Gastrocnemius medialis (tissue), 4 donors: ENCODE results near the gene MEGF8. TPM values are rescaled to one million over a fixed set of nuclear protein-coding genes. Genes with fewer than 3 reads are reported as not detected.
A peak's percentile ranks its signal among the peaks of the same experiment; 100 is the strongest.

Experiments
- ATAC-seq, 2 donors: fragments of 150-250 bp; one replicate each; pipeline ENCODE4 v1.9.1; 2016
- DNase-seq, 2 donors: peaks; one replicate each; pipeline ENCODE4 v3.0.0-alpha.2; 2019
- H3K27ac ChIP-seq, 4 donors: fragments of 200-600 bp; sonication (generic); 1 replicate in 1 of 4; 2 replicates in 3 of 4; pipeline ENCODE4 v1.5.1; 2016 to 2018; ENCODE audit warnings: mild to moderate bottlenecking in 2 of 4, moderate library complexity in 1 of 4
- H3K27me3 ChIP-seq, 3 donors: fragments of 200-600 bp; sonication (generic) in 2 of 3; 1 replicate in 1 of 3; 2 replicates in 2 of 3; pipeline versions ENCODE4 v1.5.1 to v1.6.0; 2016 to 2019; ENCODE audit warnings: mild to moderate bottlenecking in 1 of 3, moderate library complexity in 1 of 3
- H3K36me3 ChIP-seq, 2 donors: fragments of 200-600 bp; sonication (generic) in 1 of 2; one replicate each; pipeline ENCODE4 v1.5.1; 2017 to 2018
- H3K4me1 ChIP-seq, 2 donors: fragments of 200-600 bp; sonication (generic) in 1 of 2; one replicate each; pipeline ENCODE4 v1.5.1; 2016 to 2017; ENCODE audit warnings: mild to moderate bottlenecking in 2 of 2
- H3K4me3 ChIP-seq, 4 donors: fragments of 200-600 bp; sonication (generic) in 3 of 4; 1 replicate in 1 of 4; 2 replicates in 3 of 4; pipeline ENCODE4 v1.5.1; 2016 to 2019; ENCODE audit warnings: mild to moderate bottlenecking in 2 of 4
- H3K9me3 ChIP-seq, 3 donors: fragments of 200-600 bp; sonication (generic) in 2 of 3; 1 replicate in 1 of 3; 2 replicates in 2 of 3; pipeline ENCODE4 v1.5.1; 2016 to 2019
- CTCF ChIP-seq, 5 experiments: fragments of 450-650 bp in 3 of 5; fragments of 200-600 bp in 2 of 5; sonication (generic) in 2 of 5; IDR thresholded peaks in 4 of 5; conservative IDR thresholded peaks in 1 of 5; 1 replicate in 4 of 5; 2 replicates in 1 of 5; pipeline ENCODE4 v1.5.1; 2016 to 2019; ENCODE audit warnings: antibody characterized with exemption in 5 of 5, mild to moderate bottlenecking in 3 of 5, moderate library complexity in 3 of 5
- POLR2A ChIP-seq, 2 donors: fragments of 450-650 bp; IDR thresholded peaks; one replicate each; pipeline ENCODE4 v1.6.1; 2017; ENCODE audit warnings: antibody characterized with exemption in 2 of 2, mild to moderate bottlenecking in 2 of 2, moderate library complexity in 2 of 2
- in situ Hi-C, 4 donors: fragments of 200-750 bp; cut with MboI; loops; one replicate each; pipeline versions ENCODE4 v1.15.0 to v1.8.0; 2017; ENCODE audit warnings: low sequenced_read_pairs in 4 of 4
- intact Hi-C: fragments of 100-400 bp; cut with DNase I; formaldehyde crosslinking; loops from one replicate; pipeline ENCODE4 v1.15.1; 2023; ENCODE audit warnings: low total_unique reads
- total RNA-seq, 4 donors: library from RNA; depleted of rRNA; stranded (reverse); fragments of >200 nt; gene quantifications; one replicate each; pipeline versions ENCODE4 v1.1.0 to v1.2.3, GENCODE V29; 2016

Gene MEGF8
- total RNA-seq, 4 donors from 2014 or later = 7.3 to 12.3 (median 10.3) TPM

- no peak for TF ChIP-seq CTCF (IDR thresholded peaks at IDR 0.05 in 4 of 5, conservative IDR thresholded peaks at IDR 0.05 in 1 of 5)
- peak overlapping the region; percentile 69 to 81 (median 74) for H3K27ac ChIP-seq
- H3K4me1 ChIP-seq = peaks cover 14 to 25% of the 10 kb centered on the region in 2 donors
- in situ Hi-C loops (no loop called here), intact Hi-C loops (loop anchor here (5.0 to 10.0 kb wide), 3 partner anchors 70 to 265 kb away; partner anchors contain the start of genes GSK3A, MEGF8 and POU2F2)
- ATAC-seq (no peak), DNase-seq (no peak)
- H3K4me3 ChIP-seq = peak overlapping the region; percentile 60 to 66 (median 63)
- H3K36me3 ChIP-seq = no peaks in the 10 kb centered on the region
- H3K27me3 ChIP-seq = peaks cover 0 to 3% (median 0%) of the 10 kb centered on the region in 3 donors
- no peaks in the 10 kb centered on the region for H3K9me3 ChIP-seq
Observed at GRCh38 chr19:42397263-42398166, 72.1 kb downstream of the MEGF8 start.

- peaks cover 0 to 3% (median 0%) of the 10 kb centered on the region in 3 donors for H3K27me3 ChIP-seq
- no peaks in the 10 kb centered on the region for H3K9me3 ChIP-seq
- no peaks in the 10 kb centered on the region for H3K36me3 ChIP-seq
- in situ Hi-C loops (no loop called here), intact Hi-C loops (no loop called here)
- H3K4me3 ChIP-seq = no peak overlapping the region
- ATAC-seq (no peak), DNase-seq (no peak)
- H3K4me1 ChIP-seq = peaks cover 14 to 25% of the 10 kb centered on the region in 2 donors
- H3K27ac ChIP-seq = no peak overlapping the region
- no peak for TF ChIP-seq CTCF (IDR thresholded peaks at IDR 0.05 in 4 of 5, conservative IDR thresholded peaks at IDR 0.05 in 1 of 5)
- TF ChIP-seq POLR2A (IDR thresholded peaks at IDR 0.05) = no peak
Observed at GRCh38 chr19:42400404-42400803, 75.0 kb downstream of the MEGF8 start.

GRCh38 chr19:42401365-42402303 is 76.2 kb downstream of the MEGF8 start:
- ATAC-seq = peak; percentile 40 to 64
- intact Hi-C loops = no loop called here

More at GRCh38 chr19:42401365-42402303, 76.2 kb downstream of the MEGF8 start:
- Histone ChIP-seq H3K27ac (peak overlapping the region; percentile 55 to 71 (median 59)), H3K9me3 (no peaks in the 10 kb centered on the region), H3K27me3 (peaks cover 0 to 3% (median 0%) of the 10 kb centered on the region in 3 donors), H3K4me1 (peaks cover 14 to 21% of the 10 kb centered on the region in 2 donors), H3K36me3 (no peaks in the 10 kb centered on the region), H3K4me3 (peak overlapping the region; percentile 56 to 85 (median 65))
- peak in 1 of 2 donors; percentile 27 for TF ChIP-seq POLR2A (IDR thresholded peaks at IDR 0.05)
- peak; percentile 43 to 76 (median 73) for TF ChIP-seq CTCF (IDR thresholded peaks at IDR 0.05 in 4 of 5, conservative IDR thresholded peaks at IDR 0.05 in 1 of 5)
- peak; percentile 40 to 62 for DNase-seq
- in situ Hi-C loops = no loop called here
